ENCODE results near the gene DENND2D.

DENND2D gene

GRCh38 chr1:111203681-111204200 lies 3.3 kb upstream of the DENND2D start:
- peak; percentile 65 to 80 (median 80) for DNase-seq (ENCODE audit: low read depth in 3 of 3)

- no peak for DNase-seq (ENCODE audit: low read depth in 3 of 3)
These were observed 2.5 kb upstream of the DENND2D start for GRCh38 chr1:111202707-111203623.

GRCh38 chr1:111202366-111202706 lies 1.9 kb upstream of the DENND2D start:
- no peak for DNase-seq (ENCODE audit: low read depth in 3 of 3)

- DNase-seq (ENCODE audit: low read depth in 3 of 3) = no peak
These were observed 1.0 kb upstream of the DENND2D start for GRCh38 chr1:111201275-111202090.

GRCh38 chr1:111200802-111201161 lies 336 bp upstream of the DENND2D start:
- no peak for DNase-seq (ENCODE audit: low read depth in 3 of 3)

GRCh38 chr1:111199329-111199728 lies 1.1 kb downstream of the DENND2D start:
- DNase-seq (ENCODE audit: low read depth in 3 of 3) = no peak

- no peak for DNase-seq (ENCODE audit: low read depth in 3 of 3)
These were observed 1.6 kb downstream of the DENND2D start for GRCh38 chr1:111198836-111199235.

- peak in 1 of 3 donors; percentile 46 for DNase-seq (ENCODE audit: low read depth in 3 of 3)
These were observed 2.7 kb downstream of the DENND2D start for GRCh38 chr1:111197598-111198284.

GRCh38 chr1:111196213-111196612 lies 4.2 kb downstream of the DENND2D start:
- no peak for DNase-seq (ENCODE audit: low read depth in 3 of 3)

GRCh38 chr1:111195002-111195684 lies 5.3 kb downstream of the DENND2D start:
- no peak for DNase-seq (ENCODE audit: low read depth in 3 of 3)

- no peak for DNase-seq (ENCODE audit: low read depth in 3 of 3)
These were observed 6.5 kb downstream of the DENND2D start for GRCh38 chr1:111193712-111194480.

GRCh38 chr1:111192658-111193519 lies 7.6 kb downstream of the DENND2D start:
- DNase-seq (ENCODE audit: low read depth in 3 of 3) = no peak

- DNase-seq (ENCODE audit: low read depth in 3 of 3) = no peak
These were observed 8.4 kb downstream of the DENND2D start for GRCh38 chr1:111192074-111192473.

GRCh38 chr1:111191496-111191895 lies 8.9 kb downstream of the DENND2D start:
- no peak for DNase-seq (ENCODE audit: low read depth in 3 of 3)

GRCh38 chr1:111190931-111191451 lies 9.5 kb downstream of the DENND2D start:
- no peak for DNase-seq (ENCODE audit: low read depth in 3 of 3)

- no peak for DNase-seq (ENCODE audit: low read depth in 3 of 3)
These were observed 15.8 kb downstream of the DENND2D start for GRCh38 chr1:111184663-111185062.

GRCh38 chr1:111183308-111184069 lies 17.0 kb downstream of the DENND2D start:
- DNase-seq (ENCODE audit: low read depth in 3 of 3) = no peak

GRCh38 chr1:111182052-111182451 lies 18.4 kb downstream of the DENND2D start:
- no peak for DNase-seq (ENCODE audit: low read depth in 3 of 3)

Data from stimulated activated CD4-positive, alpha-beta T cell treated with anti-CD3 and anti-CD28 coated beads, TNF-alpha, amount 100 ng/mL, for 48 hours (primary cell).